ENCODE measurements around the gene ETV3.

GRCh38 chr1:157124855-157125254 is 13.3 kb downstream of the ETV3 start:
- TF ChIP-seq ZNF384 (IDR thresholded peaks at IDR 0.05) (no peak), FOXM1 (IDR thresholded peaks at IDR 0.05; ENCODE audit: borderline replicate concordance) (no peak), FOXA1 (IDR thresholded peaks at IDR 0.05) (no peak), SUZ12 (IDR thresholded peaks at IDR 0.05) (no peak), HDGF (IDR thresholded peaks at IDR 0.05; ENCODE audit: borderline replicate concordance) (no peak), BHLHE40 (IDR thresholded peaks at IDR 0.05; ENCODE audit: borderline replicate concordance) (no peak), FOXK2 (IDR thresholded peaks at IDR 0.05) (no peak), ELF4 (IDR thresholded peaks at IDR 0.05) (no peak)

Measured in HEK293T (cell line).